Ascending aorta (tissue), 2 donors: ENCODE results near the gene KIF26B. TPM values are rescaled to one million over a fixed set of nuclear protein-coding genes. Genes with fewer than 3 reads are reported as not detected.
A peak's percentile ranks its signal among the peaks of the same experiment; 100 is the strongest.

Experiments
- DNase-seq, 2 donors: peaks; one replicate each; pipeline ENCODE4 v3.0.0-alpha.2; 2019; ENCODE audit warnings: low spot score in 2 of 2
- H3K27ac ChIP-seq, 2 donors: fragments of 200-600 bp; sonication (generic); one replicate each; pipeline ENCODE4 v1.5.1; 2016 to 2017; ENCODE audit warnings: mild to moderate bottlenecking in 1 of 2
- H3K27me3 ChIP-seq: fragments of 200-600 bp; sonication (generic); one replicate; pipeline ENCODE4 v1.5.1; 2017
- H3K36me3 ChIP-seq, 2 donors: fragments of 200-600 bp; sonication (generic); one replicate each; pipeline ENCODE4 v1.5.1; 2016
- H3K4me1 ChIP-seq, 2 donors: fragments of 200-600 bp; sonication (generic); one replicate each; pipeline ENCODE4 v1.5.1; 2016 to 2017; ENCODE audit warnings: mild to moderate bottlenecking in 1 of 2
- H3K4me3 ChIP-seq, 2 donors: fragments of 200-600 bp; sonication (generic); one replicate each; pipeline ENCODE4 v1.5.1; 2016 to 2017; ENCODE audit warnings: mild to moderate bottlenecking in 1 of 2
- H3K9me3 ChIP-seq, 2 donors: fragments of 200-600 bp; sonication (generic); one replicate each; pipeline ENCODE4 v1.5.1; 2016
- CTCF ChIP-seq, 3 experiments: fragments of 200-600 bp in 2 of 3; fragments of 450-650 bp in 1 of 3; sonication (generic) in 2 of 3; IDR thresholded peaks; one replicate each; pipeline ENCODE4 v1.5.1; 2016 to 2019; ENCODE audit warnings: antibody characterized with exemption in 3 of 3, mild to moderate bottlenecking in 1 of 3, moderate library complexity in 1 of 3
- intact Hi-C: fragments of 100-400 bp; cut with DNase I; formaldehyde crosslinking; loops from one replicate; pipeline ENCODE4 v1.15.1; 2023
- total RNA-seq: library from RNA; depleted of rRNA; stranded (reverse); fragments of >200 nt; gene quantifications from one replicate; pipeline ENCODE4 v1.1.0, GENCODE V29; 2016

The KIF26B gene
- total RNA-seq, result not detected

DNA sequence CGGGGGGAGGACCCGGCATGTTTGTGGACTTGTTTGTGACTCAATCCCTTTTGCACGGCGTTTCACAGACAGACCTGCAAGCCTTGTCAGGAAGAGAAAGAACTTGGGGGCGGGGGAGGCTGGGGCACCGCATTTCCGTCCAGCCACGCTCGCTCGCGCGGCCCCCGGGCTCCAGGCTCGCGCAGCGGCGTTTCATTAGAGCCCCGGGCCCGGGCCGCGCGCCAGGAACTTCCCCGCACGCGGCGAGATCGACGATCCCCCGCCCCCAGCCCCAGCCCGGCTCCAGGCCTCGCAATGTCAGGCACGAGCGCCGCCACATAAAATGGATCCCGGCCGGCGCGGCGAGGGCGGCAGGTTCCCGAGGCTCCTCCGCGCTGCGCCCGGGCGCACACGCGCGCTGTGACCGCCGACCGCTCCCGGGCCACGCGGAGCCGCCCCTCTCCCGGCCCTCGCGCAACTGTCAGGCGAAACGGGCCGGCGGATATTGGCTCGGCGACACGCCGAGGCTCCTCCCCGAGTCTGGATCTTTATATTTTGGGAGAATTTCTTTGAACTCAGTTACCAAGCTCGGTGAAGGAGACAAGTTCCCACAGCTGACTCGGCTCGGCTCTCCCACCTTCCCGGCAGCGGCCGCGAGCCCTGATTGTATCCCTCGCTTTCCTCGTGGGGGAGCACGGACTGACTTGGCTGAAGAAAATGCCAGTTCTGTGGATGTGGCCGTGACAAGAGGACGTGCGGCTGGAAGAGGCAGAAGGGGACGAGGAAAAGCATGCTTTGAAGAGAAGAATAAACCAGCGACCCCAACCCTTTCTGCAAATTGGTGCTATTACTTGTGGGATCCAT lies at the start of gene KIF26B:
Gene KIF26B (plus strand): TSS at position 557 of the 843 bp plus-strand sequence. CDS start 440 bp downstream, outside the sequence.
- H3K4me1 ChIP-seq, result peaks cover 8 to 22% of the 10 kb centered on the region in 2 donors
- H3K9me3 ChIP-seq, result no peaks in the 10 kb centered on the region
- H3K36me3 ChIP-seq, result no peaks in the 10 kb centered on the region
- intact Hi-C loops, result loop anchor here (5.0 kb wide), 1 partner anchor 853 kb away; no protein-coding TSS in a partner anchor
- H3K27me3 ChIP-seq, result peaks cover 9% of the 10 kb centered on the region
- no peak within 1 kb of the TSS for H3K27ac ChIP-seq
- peak within 1 kb of the TSS; percentile 70 to 71 for H3K4me3 ChIP-seq
- TF ChIP-seq CTCF (IDR thresholded peaks at IDR 0.05), result no peak
- no peak for DNase-seq

- Histone ChIP-seq H3K36me3 (no peaks in the 10 kb centered on the region), H3K9me3 (no peaks in the 10 kb centered on the region), H3K27ac (no peak overlapping the region), H3K27me3 (no peaks in the 10 kb centered on the region), H3K4me1 (no peaks in the 10 kb centered on the region), H3K4me3 (no peak overlapping the region)
- intact Hi-C loops, result no loop called here
- no peak for TF ChIP-seq CTCF (IDR thresholded peaks at IDR 0.05)
- DNase-seq, result no peak
Measured at GRCh38 chr1:245105042-245105441, 49.7 kb upstream of the KIF26B start.

DNA sequence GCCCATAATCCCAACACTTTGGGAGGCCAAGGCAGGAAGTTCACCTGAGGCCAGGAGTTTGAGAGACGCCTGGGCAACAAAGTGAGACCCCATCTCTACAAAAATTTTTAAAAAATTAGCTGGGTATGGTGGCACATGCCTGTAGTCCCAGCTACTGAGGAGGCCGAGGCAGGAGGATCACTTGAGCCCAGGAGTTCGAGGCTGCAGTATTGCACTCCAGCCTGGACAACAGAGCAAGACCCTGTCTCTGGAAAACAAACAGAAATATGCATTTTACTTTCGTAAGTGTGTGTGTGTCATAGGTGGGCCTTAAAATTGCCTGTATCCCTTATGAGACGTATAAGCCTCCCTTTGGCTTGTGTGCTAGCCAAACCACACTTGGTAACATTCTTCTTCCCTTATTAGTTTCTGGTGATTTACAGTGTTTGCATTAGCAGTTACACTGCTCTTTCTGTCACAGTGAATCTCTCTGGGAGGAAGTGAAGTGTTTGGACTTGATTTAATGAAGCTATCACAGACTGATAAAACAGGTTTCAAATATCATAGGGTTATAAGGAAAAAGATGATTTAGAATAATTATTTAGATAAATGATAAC lies 48.9 kb upstream of the KIF26B start:
- H3K36me3 ChIP-seq, result no peaks in the 10 kb centered on the region
- H3K9me3 ChIP-seq, result no peaks in the 10 kb centered on the region
- no peak overlapping the region for H3K27ac ChIP-seq
- H3K27me3 ChIP-seq, result no peaks in the 10 kb centered on the region
- H3K4me3 ChIP-seq, result no peak overlapping the region
- no peak for TF ChIP-seq CTCF (IDR thresholded peaks at IDR 0.05)
- no peaks in the 10 kb centered on the region for H3K4me1 ChIP-seq
- intact Hi-C loops, result no loop called here
- no peak for DNase-seq

- no peak for TF ChIP-seq CTCF (IDR thresholded peaks at IDR 0.05)
- no peaks in the 10 kb centered on the region for H3K9me3 ChIP-seq
- no peaks in the 10 kb centered on the region for H3K4me1 ChIP-seq
- H3K27me3 ChIP-seq, result no peaks in the 10 kb centered on the region
- H3K27ac ChIP-seq, result no peak overlapping the region
- H3K36me3 ChIP-seq, result no peaks in the 10 kb centered on the region
- intact Hi-C loops, result no loop called here
- no peak for DNase-seq
- H3K4me3 ChIP-seq, result no peak overlapping the region
Measured at GRCh38 chr1:245107776-245108114, 47.0 kb upstream of the KIF26B start.

DNA sequence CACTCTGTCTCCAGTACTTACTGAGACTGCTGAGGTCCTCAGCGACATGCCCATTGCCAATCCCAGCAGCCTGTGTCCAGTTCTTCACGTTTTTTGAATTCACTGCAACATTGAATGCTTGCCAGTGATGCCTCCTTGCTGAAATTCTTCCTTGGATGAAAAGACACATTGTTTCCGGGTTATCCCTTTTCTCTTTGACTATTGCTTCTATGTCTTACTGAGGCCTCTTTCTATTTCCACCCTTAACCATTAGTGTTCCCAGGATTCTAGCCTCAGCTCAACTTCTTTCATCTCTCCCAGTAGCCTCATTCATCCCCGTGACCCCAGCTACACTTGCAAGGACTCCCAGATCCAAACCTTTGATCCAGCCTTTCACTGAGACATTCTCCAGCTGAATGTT lies 46.5 kb upstream of the KIF26B start:
- Histone ChIP-seq H3K27ac (no peak overlapping the region), H3K9me3 (no peaks in the 10 kb centered on the region), H3K27me3 (no peaks in the 10 kb centered on the region), H3K4me1 (no peaks in the 10 kb centered on the region), H3K4me3 (no peak overlapping the region), H3K36me3 (no peaks in the 10 kb centered on the region)
- intact Hi-C loops, result no loop called here
- DNase-seq, result no peak
- no peak for TF ChIP-seq CTCF (IDR thresholded peaks at IDR 0.05)
